Keratinocyte (primary cell): ENCODE data around the gene ZNF202. TPM values are rescaled to one million over a fixed set of nuclear protein-coding genes. Genes with fewer than 3 reads are reported as not detected.
"Not testable (repeated sequence)": the region's sequence is repeated elsewhere in the genome, so short reads cannot be mapped to it uniquely, and the experiment has no call there.

Source experiments
- DNase-seq: peaks from one replicate; pipeline ENCODE4 v3.0.0-alpha.2; 2011; ENCODE audit warnings: low read depth, missing footprints, low spot score
- FAIRE-seq: peaks from 2 replicates; lab custom pipeline; 2011; peaks lifted over from hg19 to GRCh38; lab: Jason Lieb, UNC
- H2AFZ ChIP-seq: 2 replicates; pipeline ENCODE4 v1.6.0; 2012; ENCODE audit warnings: low read length, control low read depth, inconsistent platforms; ENCODE audit not compliant: control insufficient read depth
- H3K27ac ChIP-seq: 2 replicates; pipeline ENCODE4 v1.5.1; 2011; ENCODE audit warnings: low read length; ENCODE audit not compliant: control insufficient read depth, insufficient read depth
- H3K27me3 ChIP-seq: 3 replicates; pipeline ENCODE4 v1.6.0; 2011; ENCODE audit warnings: low read length; ENCODE audit not compliant: control insufficient read depth, insufficient read depth; ENCODE audit errors: extremely low read depth
- H3K36me3 ChIP-seq, 2 experiments: 2 replicates in 1 of 2; 3 replicates in 1 of 2; pipeline ENCODE4 v1.5.1; 2011; ENCODE audit warnings: low read length in 2 of 2, mild to moderate bottlenecking in 1 of 2; ENCODE audit not compliant: control insufficient read depth in 2 of 2, insufficient read depth in 2 of 2; ENCODE audit errors: extremely low read depth in 1 of 2
- H3K4me1 ChIP-seq: 3 replicates; pipeline ENCODE4 v1.5.1; 2011; ENCODE audit warnings: low read length; ENCODE audit not compliant: control insufficient read depth, insufficient read depth; ENCODE audit errors: extremely low read depth
- H3K4me2 ChIP-seq: 3 replicates; pipeline ENCODE4 v1.6.0; 2011; ENCODE audit warnings: low read depth, low read length; ENCODE audit not compliant: control insufficient read depth, insufficient read depth; ENCODE audit errors: extremely low read depth
- H3K4me3 ChIP-seq, 3 experiments: fragments of 200-600 bp in 1 of 3; sonication (generic) in 1 of 3; 2 replicates in 2 of 3; 3 replicates in 1 of 3; pipeline ENCODE4 v1.5.1; 2011 to 2016; ENCODE audit warnings: low read length in 3 of 3, mild to moderate bottlenecking in 3 of 3, control low read depth in 2 of 3, inconsistent platforms in 1 of 3, low read depth in 1 of 3, mixed read lengths in 1 of 3, mixed run types in 1 of 3, moderate library complexity in 1 of 3; ENCODE audit not compliant: control insufficient read depth in 2 of 3, insufficient read depth in 2 of 3; ENCODE audit errors: extremely low read depth in 1 of 3
- H3K79me2 ChIP-seq: 2 replicates; pipeline ENCODE4 v1.6.0; 2012; ENCODE audit warnings: low read length; ENCODE audit not compliant: control insufficient read depth, insufficient read depth
- H3K9ac ChIP-seq: 3 replicates; pipeline ENCODE4 v1.6.0; 2011; ENCODE audit warnings: low read length; ENCODE audit not compliant: control insufficient read depth, insufficient read depth; ENCODE audit errors: extremely low read depth
- H3K9me1 ChIP-seq: 3 replicates; pipeline ENCODE4 v1.6.0; 2011; ENCODE audit warnings: low read length; ENCODE audit not compliant: control insufficient read depth, insufficient read depth; ENCODE audit errors: extremely low read depth
- H3K9me3 ChIP-seq: 2 replicates; pipeline ENCODE4 v1.5.1; 2012; ENCODE audit warnings: low read depth, low read length; ENCODE audit not compliant: control insufficient read depth
- H4K20me1 ChIP-seq: 3 replicates; pipeline ENCODE4 v1.6.0; 2011; ENCODE audit warnings: low read length; ENCODE audit not compliant: control insufficient read depth, insufficient read depth; ENCODE audit errors: extremely low read depth
- EZH2 ChIP-seq: IDR thresholded peaks from one replicate; pipeline ENCODE4 v1.6.1; 2012; ENCODE audit warnings: inconsistent platforms, mild to moderate bottlenecking, low read length, moderate library complexity
- dilution Hi-C: fragments of 300-500 bp; cut with MboI; formaldehyde crosslinking; loops from one replicate; pipeline ENCODE4 v1.7.0; 2020; ENCODE audit warnings: low sequenced_read_pairs; ENCODE audit not compliant: extremely low pct_ligation_motif_present
- polyA plus RNA-seq, 5 experiments: library from polyadenylated mRNA; depleted of rRNA in 3 of 5; stranded (reverse) in 3 of 5; stranded (forward) in 1 of 5; unstranded in 1 of 5; fragments of >200 nt; gene quantifications; 1 replicate in 1 of 5; 2 replicates in 3 of 5; 3 replicates in 1 of 5; pipeline versions ENCODE4 v1.2.1 to v1.2.3, GENCODE V29; 2011 to 2012; ENCODE audit warnings: missing spikeins in 2 of 5, low read depth in 1 of 5, low replicate concordance in 1 of 5
- TF ChIP-seq, protein P1 (sequence below), 3 experiments: IDR thresholded peaks in 1 of 3; conservative IDR thresholded peaks in 1 of 3; optimal IDR thresholded peaks in 1 of 3; 2 replicates in 2 of 3; 3 replicates in 1 of 3; pipeline versions ENCODE3 to v1.5.1; 2011; ENCODE audit warnings: low read length in 3 of 3, mild to moderate bottlenecking in 3 of 3, moderate library complexity in 2 of 3, control low read depth in 1 of 3, inconsistent platforms in 1 of 3; ENCODE audit not compliant: insufficient read depth in 2 of 3; ENCODE audit errors: extremely low read depth in 1 of 3

The ZNF202 gene
- polyA plus RNA-seq, 1 donor (not counting 4 experiments of a cell fraction or from before 2014, with no cell fraction given), result 11.4 TPM

- DNase-seq, result no peak
- FAIRE-seq, result no peak
- Histone ChIP-seq H2AFZ (no peak overlapping the region), H3K27ac (no peak overlapping the region), H3K4me2 (no peak overlapping the region), H3K36me3 (no peaks in the 10 kb centered on the region), H3K27me3 (no peaks in the 10 kb centered on the region), H3K4me3 (no peak overlapping the region), H3K9me1 (no peaks in the 10 kb centered on the region), H4K20me1 (no peaks in the 10 kb centered on the region), H3K9ac (no peak overlapping the region), H3K4me1 (peaks cover 5% of the 10 kb centered on the region), H3K9me3 (no peaks in the 10 kb centered on the region), H3K79me2 (no peaks in the 10 kb centered on the region)
- dilution Hi-C loops, result no loop called here
- no peak for TF ChIP-seq EZH2
- TF ChIP-seq, protein P1, sequence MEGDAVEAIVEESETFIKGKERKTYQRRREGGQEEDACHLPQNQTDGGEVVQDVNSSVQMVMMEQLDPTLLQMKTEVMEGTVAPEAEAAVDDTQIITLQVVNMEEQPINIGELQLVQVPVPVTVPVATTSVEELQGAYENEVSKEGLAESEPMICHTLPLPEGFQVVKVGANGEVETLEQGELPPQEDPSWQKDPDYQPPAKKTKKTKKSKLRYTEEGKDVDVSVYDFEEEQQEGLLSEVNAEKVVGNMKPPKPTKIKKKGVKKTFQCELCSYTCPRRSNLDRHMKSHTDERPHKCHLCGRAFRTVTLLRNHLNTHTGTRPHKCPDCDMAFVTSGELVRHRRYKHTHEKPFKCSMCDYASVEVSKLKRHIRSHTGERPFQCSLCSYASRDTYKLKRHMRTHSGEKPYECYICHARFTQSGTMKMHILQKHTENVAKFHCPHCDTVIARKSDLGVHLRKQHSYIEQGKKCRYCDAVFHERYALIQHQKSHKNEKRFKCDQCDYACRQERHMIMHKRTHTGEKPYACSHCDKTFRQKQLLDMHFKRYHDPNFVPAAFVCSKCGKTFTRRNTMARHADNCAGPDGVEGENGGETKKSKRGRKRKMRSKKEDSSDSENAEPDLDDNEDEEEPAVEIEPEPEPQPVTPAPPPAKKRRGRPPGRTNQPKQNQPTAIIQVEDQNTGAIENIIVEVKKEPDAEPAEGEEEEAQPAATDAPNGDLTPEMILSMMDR (optimal IDR thresholded peaks at IDR 0.05 in 1 of 3, IDR thresholded peaks at IDR 0.05 in 1 of 3, conservative IDR thresholded peaks at IDR 0.05 in 1 of 3; ENCODE audit: extremely low read depth in 1 of 3, insufficient read depth in 2 of 3, low read length in 3 of 3), result no peak
Measured at GRCh38 chr11:123753110-123753509, 11.7 kb upstream of the ZNF202 start.

DNA sequence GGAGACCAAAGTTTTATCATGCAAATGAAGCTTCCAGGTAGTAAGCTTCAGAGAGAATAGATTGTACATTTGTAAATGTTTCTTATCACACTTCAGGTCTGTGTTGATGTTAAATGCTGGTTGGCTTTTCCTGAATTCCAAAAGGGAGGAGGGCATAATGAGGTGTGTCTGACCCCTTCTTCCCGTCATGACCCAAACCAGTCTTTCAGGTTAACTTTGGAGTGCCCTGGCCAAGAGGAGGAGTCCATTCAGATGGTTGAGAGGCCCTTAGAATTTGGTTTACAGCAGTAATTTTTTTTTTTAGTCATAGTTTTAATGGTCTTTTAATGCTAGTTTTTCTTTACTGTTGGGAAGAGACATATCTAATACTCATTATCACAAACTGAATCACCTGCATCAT lies 10.3 kb upstream of the ZNF202 start:
- no peaks in the 10 kb centered on the region for H3K79me2 ChIP-seq
- no peaks in the 10 kb centered on the region for H3K4me1 ChIP-seq
- H3K4me2 ChIP-seq, result no peak overlapping the region
- dilution Hi-C loops, result no loop called here
- H3K9me1 ChIP-seq, result no peaks in the 10 kb centered on the region
- no peak overlapping the region for H3K9ac ChIP-seq
- no peak overlapping the region for H2AFZ ChIP-seq
- no peak overlapping the region for H3K27ac ChIP-seq
- H3K36me3 ChIP-seq, result no peaks in the 10 kb centered on the region
- FAIRE-seq (no peak), DNase-seq (no peak)
- H3K9me3 ChIP-seq, result no peaks in the 10 kb centered on the region
- H3K27me3 ChIP-seq, result no peaks in the 10 kb centered on the region
- no peaks in the 10 kb centered on the region for H4K20me1 ChIP-seq
- TF ChIP-seq, protein P1 (optimal IDR thresholded peaks at IDR 0.05 in 1 of 3, IDR thresholded peaks at IDR 0.05 in 1 of 3, conservative IDR thresholded peaks at IDR 0.05 in 1 of 3; ENCODE audit: extremely low read depth in 1 of 3, insufficient read depth in 2 of 3, low read length in 3 of 3), result no peak
- no peak for TF ChIP-seq EZH2
- H3K4me3 ChIP-seq, result no peak overlapping the region

- H3K79me2 ChIP-seq, H3K4me2 ChIP-seq, H3K27ac ChIP-seq, H3K4me1 ChIP-seq, FAIRE-seq, H3K27me3 ChIP-seq, H4K20me1 ChIP-seq, DNase-seq, H3K9me3 ChIP-seq, H3K9me1 ChIP-seq, H3K36me3 ChIP-seq, H3K9ac ChIP-seq, dilution Hi-C loops, H2AFZ ChIP-seq, H3K4me3 ChIP-seq: not testable (repeated sequence)
Measured at GRCh38 chr11:123748349-123748748, 6.9 kb upstream of the ZNF202 start.
